IMR-90 (cell line): ENCODE measurements around the gene SH2D5. TPM values are rescaled to one million over a fixed set of nuclear protein-coding genes. Genes with fewer than 3 reads are reported as not detected.

ENCODE experiments used
- ATAC-seq: fragments of 200-7000 bp; cut with Tn5 transposase; 2 replicates; pipeline ENCODE4 v1.9.1; 2020; ENCODE audit warnings: low read depth, mild to moderate bottlenecking, moderate library complexity
- BruUV-seq: library from RNA; stranded (reverse); fragments of 400-500 nt; replicated peaks from 2 replicates; lab custom pipeline; 2021; lab: Mats Ljungman, UMichigan
- CTCF ChIA-PET: fragments of 300-600 bp; formaldehyde crosslinking; extraction: SDS; loops from one replicate; lab custom pipeline; 2021; ENCODE audit warnings: antibody characterized with exemption; lab: Yijun Ruan, JAX
- POLR2A ChIA-PET: fragments of 300-600 bp; sonication (Branson Sonifier 250); formaldehyde crosslinking; loops from one replicate; lab custom pipeline; 2022; ENCODE audit warnings: antibody characterized with exemption; ENCODE audit not compliant: unreplicated experiment; lab: Charles Lee
- DNase-seq: peaks from one replicate; pipeline ENCODE4 v3.0.0; 2013
- H2AFZ ChIP-seq: replicated peaks from 2 replicates; pipeline ENCODE3; 2013; ENCODE audit warnings: low read length, mild to moderate bottlenecking; ENCODE audit not compliant: poor library complexity
- H2AK5ac ChIP-seq: 2 replicates; pipeline ENCODE4 v1.6.1; 2013; ENCODE audit warnings: low read depth, low read length, inconsistent platforms
- H2AK9ac ChIP-seq: replicated peaks from 2 replicates; pipeline ENCODE3; 2013; ENCODE audit warnings: mild to moderate bottlenecking, low read depth, low read length, moderate library complexity; ENCODE audit not compliant: poor library complexity
- H2BK120ac ChIP-seq: 2 replicates; pipeline ENCODE4 v1.6.1; 2013; ENCODE audit warnings: low read depth, low read length, inconsistent platforms
- H2BK15ac ChIP-seq: 3 replicates; pipeline ENCODE4 v1.6.1; 2013; ENCODE audit warnings: low read depth, low read length, inconsistent platforms
- H2BK20ac ChIP-seq: 2 replicates; pipeline ENCODE4 v1.6.1; 2013; ENCODE audit warnings: low read depth, mild to moderate bottlenecking, inconsistent platforms, low read length, moderate library complexity
- H2BK5ac ChIP-seq: 2 replicates; pipeline ENCODE4 v1.6.1; 2013; ENCODE audit warnings: mild to moderate bottlenecking, low read depth, low read length, inconsistent platforms; ENCODE audit not compliant: poor library complexity, severe bottlenecking
- H3K14ac ChIP-seq: replicated peaks from 2 replicates; pipeline ENCODE4 v1.6.1; 2013; ENCODE audit warnings: low read depth, low read length, inconsistent platforms
- H3K18ac ChIP-seq: 2 replicates; pipeline ENCODE4 v1.6.1; 2013; ENCODE audit warnings: low read depth, low read length, control low read depth
- H3K23ac ChIP-seq: 2 replicates; pipeline ENCODE4 v1.6.1; 2013; ENCODE audit warnings: low read depth, low read length, inconsistent platforms
- H3K27ac ChIP-seq: 2 replicates; pipeline ENCODE4 v1.5.1; 2013; ENCODE audit warnings: mild to moderate bottlenecking, control low read depth, low read length; ENCODE audit not compliant: insufficient read depth
- H3K27me3 ChIP-seq: 2 replicates; pipeline ENCODE4 v1.6.1; 2013; ENCODE audit warnings: low read length; ENCODE audit not compliant: control insufficient read depth, insufficient read depth
- H3K36me3 ChIP-seq: 2 replicates; pipeline ENCODE4 v1.6.1; 2013; ENCODE audit warnings: low read length, mixed read lengths; ENCODE audit not compliant: control insufficient read depth, insufficient read depth
- H3K4ac ChIP-seq: 2 replicates; pipeline ENCODE4 v1.6.1; 2013; ENCODE audit warnings: low read depth, low read length, inconsistent platforms
- H3K4me1 ChIP-seq: 2 replicates; pipeline ENCODE4 v1.6.1; 2013; ENCODE audit warnings: low read length, mixed read lengths; ENCODE audit not compliant: control insufficient read depth, insufficient read depth
- H3K4me2 ChIP-seq: 2 replicates; pipeline ENCODE4 v1.6.1; 2013; ENCODE audit warnings: low read depth, mild to moderate bottlenecking, control low read depth, low read length, moderate library complexity
- H3K4me3 ChIP-seq: 2 replicates; pipeline ENCODE4 v1.5.1; 2013; ENCODE audit warnings: low read depth, mild to moderate bottlenecking, control low read depth, low read length, moderate library complexity; ENCODE audit not compliant: insufficient read depth
- H3K56ac ChIP-seq: 2 replicates; pipeline ENCODE4 v1.6.1; 2013; ENCODE audit warnings: low read length, inconsistent platforms; ENCODE audit not compliant: insufficient read depth; ENCODE audit errors: extremely low read depth
- H3K79me1 ChIP-seq, 2 experiments: 2 replicates each; pipeline ENCODE4 v1.6.1; 2013; ENCODE audit warnings: low read length in 2 of 2, inconsistent platforms in 1 of 2, low read depth in 1 of 2
- H3K9ac ChIP-seq: 2 replicates; pipeline ENCODE4 v1.6.1; 2013; ENCODE audit warnings: low read depth, low read length, control low read depth
- H3K9me1 ChIP-seq: 2 replicates; pipeline ENCODE4 v1.6.1; 2013; ENCODE audit warnings: low read length, inconsistent platforms; ENCODE audit not compliant: insufficient read depth
- H3K9me3 ChIP-seq: 2 replicates; pipeline ENCODE4 v1.6.1; 2013; ENCODE audit warnings: low read length; ENCODE audit not compliant: control insufficient read depth, insufficient read depth
- H4K20me1 ChIP-seq: 2 replicates; pipeline ENCODE4 v1.6.1; 2013; ENCODE audit warnings: low read length, inconsistent platforms; ENCODE audit not compliant: insufficient read depth
- H4K5ac ChIP-seq: 2 replicates; pipeline ENCODE4 v1.6.1; 2013; ENCODE audit warnings: mild to moderate bottlenecking, low read depth, low read length, control low read depth
- H4K8ac ChIP-seq, 2 experiments: 2 replicates each; pipeline ENCODE4 v1.6.1; 2013; ENCODE audit warnings: low read depth in 2 of 2, low read length in 2 of 2, control low read depth in 1 of 2, inconsistent platforms in 1 of 2
- H4K91ac ChIP-seq: 2 replicates; pipeline ENCODE4 v1.6.1; 2013; ENCODE audit warnings: low read depth, low read length, inconsistent platforms; ENCODE audit not compliant: insufficient read depth
- BHLHE40 ChIP-seq: fragments of 150-350 bp; IDR thresholded peaks from 2 replicates; pipeline ENCODE4 v1.6.1; 2016; ENCODE audit warnings: mild to moderate bottlenecking, low read depth, low read length
- CEBPB ChIP-seq: IDR thresholded peaks from 2 replicates; pipeline ENCODE4 v1.6.1; 2012; ENCODE audit warnings: low read depth, low read length, improper control_type of control experiment
- FOS ChIP-seq: fragments of 150-350 bp; IDR thresholded peaks from 2 replicates; pipeline ENCODE4 v1.6.1; 2016; ENCODE audit warnings: low read depth, low read length
- MAFK ChIP-seq: IDR thresholded peaks from 2 replicates; pipeline ENCODE4 v1.6.1; 2012; ENCODE audit warnings: low read depth, low read length, improper control_type of control experiment
- NFE2L2 ChIP-seq: fragments of 150-350 bp; IDR thresholded peaks from 2 replicates; pipeline ENCODE4 v1.6.1; 2016; ENCODE audit warnings: low read depth, mild to moderate bottlenecking, low read length
- WGBS, 2 experiments: methylation state at CpG; one replicate each; pipeline versions ENCODE4 v1.1.5 to v1.1.7; 2013; ENCODE audit warnings: missing lambda C conversion rate in 2 of 2; ENCODE audit not compliant: insufficient read length in 1 of 2; ENCODE audit errors: extremely low coverage in 2 of 2; 5-methylcytosine and 5-hydroxymethylcytosine counted together
- dilution Hi-C: fragments of 300-500 bp; cut with HindIII; formaldehyde crosslinking; loops from one replicate; pipeline ENCODE4 v1.14.3; 2018; ENCODE audit warnings: low sequenced_read_pairs; ENCODE audit not compliant: unreplicated experiment
- in situ Hi-C: fragments of 300-500 bp; cut with MboI; formaldehyde crosslinking; loops from 3 replicates; pipeline ENCODE4 v1.14.3; 2019; ENCODE audit warnings: low sequenced_read_pairs, inconsistent platforms, mixed read lengths
- intact Hi-C: fragments of 100-400 bp; cut with micrococcal nuclease; formaldehyde crosslinking; loops from 2 replicates; pipeline ENCODE4 v1.10.0; 2022
- polyA plus RNA-seq, 3 experiments: library from polyadenylated mRNA; depleted of rRNA; stranded (reverse); fragments of >200 nt; gene quantifications; 2 replicates each; pipeline ENCODE4 v1.2.3, GENCODE V29; 2012; ENCODE audit warnings: low replicate concordance in 1 of 3
- total RNA-seq: library from RNA; depleted of rRNA; stranded (reverse); fragments of >200 nt; gene quantifications from 2 replicates; pipeline ENCODE4 v1.2.3, GENCODE V29; 2012
- TF ChIP-seq, protein P1 (sequence below): conservative IDR thresholded peaks from 2 replicates; pipeline ENCODE4 v1.5.1; 2012; ENCODE audit warnings: mild to moderate bottlenecking, low read depth, low read length, improper control_type of control experiment

Gene SH2D5
- total and polyA plus RNA-seq, 2 of the 4 experiments (the other 2 are of a cell fraction): 7.2 to 14.4 TPM

DNA sequence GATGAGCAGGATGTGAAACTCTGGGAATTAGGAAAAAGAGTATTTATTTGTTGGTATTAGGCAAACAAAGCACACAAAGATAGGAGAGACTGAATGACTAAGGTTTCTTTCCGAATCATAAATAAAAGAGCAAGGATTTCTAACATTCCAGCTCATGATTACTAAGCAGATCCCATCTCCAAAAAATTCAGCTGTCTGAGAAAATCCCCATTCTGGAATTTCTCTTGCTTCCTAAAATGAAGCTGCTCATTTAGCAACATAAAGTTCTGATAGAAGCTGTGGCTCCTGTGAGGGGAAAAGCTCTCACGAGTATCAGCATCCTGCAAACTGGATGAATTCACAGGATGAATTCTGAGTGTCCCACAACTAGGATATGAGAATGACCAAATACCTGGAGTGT, 6.7 kb upstream of the SH2D5 start:
- no TSS peak for BruUV-seq
- in situ Hi-C loops: no loop called here
- WGBS, 2 experiments: no CpG with 5 or more reads among the region's 2 CpGs

More for the DNA sequence above, 6.7 kb upstream of the SH2D5 start:
- no peak overlapping the region for H2AK9ac ChIP-seq
- H3K4ac ChIP-seq: peak overlapping the region; percentile 90
- H3K9me3 ChIP-seq: no peaks in the 10 kb centered on the region
- H2AK5ac ChIP-seq: peak overlapping the region; percentile 54; the same call in 1 of the 2 replicates
- peak overlapping the region; percentile 80 for H3K14ac ChIP-seq
- dilution Hi-C loops (no loop called here), intact Hi-C loops (loop anchor here (2.0 kb wide), 1 partner anchor 40 kb away; no protein-coding TSS in a partner anchor)
- no peak overlapping the region for H2AFZ ChIP-seq
- H2BK120ac ChIP-seq: peak overlapping the region; percentile 81; the same call in 1 of the 2 replicates
- H4K5ac ChIP-seq: no peak overlapping the region; the same call in 1 of the 2 replicates
- H3K79me1 ChIP-seq: peaks cover 18 to 43% of the 10 kb centered on the region in 2 experiments
- H4K8ac ChIP-seq: peak overlapping the region; percentile 69 to 93
- no peak overlapping the region for H3K4me3 ChIP-seq
- H2BK15ac ChIP-seq: peak overlapping the region; percentile 88
- H3K27ac ChIP-seq: peak overlapping the region; percentile 93
- peak; percentile 81 for ATAC-seq
- peak overlapping the region; percentile 96 for H2BK5ac ChIP-seq
- peak overlapping the region; percentile 63 for H2BK20ac ChIP-seq
- peak; percentile 75 for TF ChIP-seq MAFK
- peak; percentile 81 for TF ChIP-seq NFE2L2
- TF ChIP-seq FOS: 0 out of 2 replicates have a peak, but pooled peaks have one; percentile 19
- TF ChIP-seq, protein P1, sequence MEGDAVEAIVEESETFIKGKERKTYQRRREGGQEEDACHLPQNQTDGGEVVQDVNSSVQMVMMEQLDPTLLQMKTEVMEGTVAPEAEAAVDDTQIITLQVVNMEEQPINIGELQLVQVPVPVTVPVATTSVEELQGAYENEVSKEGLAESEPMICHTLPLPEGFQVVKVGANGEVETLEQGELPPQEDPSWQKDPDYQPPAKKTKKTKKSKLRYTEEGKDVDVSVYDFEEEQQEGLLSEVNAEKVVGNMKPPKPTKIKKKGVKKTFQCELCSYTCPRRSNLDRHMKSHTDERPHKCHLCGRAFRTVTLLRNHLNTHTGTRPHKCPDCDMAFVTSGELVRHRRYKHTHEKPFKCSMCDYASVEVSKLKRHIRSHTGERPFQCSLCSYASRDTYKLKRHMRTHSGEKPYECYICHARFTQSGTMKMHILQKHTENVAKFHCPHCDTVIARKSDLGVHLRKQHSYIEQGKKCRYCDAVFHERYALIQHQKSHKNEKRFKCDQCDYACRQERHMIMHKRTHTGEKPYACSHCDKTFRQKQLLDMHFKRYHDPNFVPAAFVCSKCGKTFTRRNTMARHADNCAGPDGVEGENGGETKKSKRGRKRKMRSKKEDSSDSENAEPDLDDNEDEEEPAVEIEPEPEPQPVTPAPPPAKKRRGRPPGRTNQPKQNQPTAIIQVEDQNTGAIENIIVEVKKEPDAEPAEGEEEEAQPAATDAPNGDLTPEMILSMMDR: no peak
- TF ChIP-seq BHLHE40: 0 out of 2 replicates have a peak, but pooled peaks have one; percentile 5
- peak; percentile 57; the same call in 1 of the 2 replicates for TF ChIP-seq CEBPB
- H3K4me2 ChIP-seq: peak overlapping the region; percentile 74; the same call in 1 of the 2 replicates
- peaks cover 15% of the 10 kb centered on the region for H3K9me1 ChIP-seq
- peaks cover 14% of the 10 kb centered on the region for H3K4me1 ChIP-seq
- H3K27me3 ChIP-seq: no peaks in the 10 kb centered on the region
- no peaks in the 10 kb centered on the region; the same call in 1 of the 2 replicates for H4K20me1 ChIP-seq
- ChIA-PET CTCF (no interaction called here), POLR2A (interaction anchor here (0.6 kb wide), 1 partner anchor 211 kb away, joined by 4 read pairs; no protein-coding TSS in a partner anchor)
- peak overlapping the region; percentile 86; the same call in 1 of the 2 replicates for H3K23ac ChIP-seq
- peak overlapping the region; percentile 95; the same call in 1 of the 2 replicates for H3K18ac ChIP-seq
- peak overlapping the region; percentile 88 for H4K91ac ChIP-seq
- H3K56ac ChIP-seq: peak overlapping the region; percentile 63; the same call in 1 of the 2 replicates
- H3K9ac ChIP-seq: peak overlapping the region; percentile 28; the same call in 1 of the 2 replicates
- DNase-seq: peak; percentile 86
- peaks cover 19% of the 10 kb centered on the region for H3K36me3 ChIP-seq
